ENCODE measurements around the gene FGGY.
"Not testable (repeated sequence)": the region's sequence is repeated elsewhere in the genome, so short reads cannot be mapped to it uniquely, and the experiment has no call there.

The FGGY gene

DNA sequence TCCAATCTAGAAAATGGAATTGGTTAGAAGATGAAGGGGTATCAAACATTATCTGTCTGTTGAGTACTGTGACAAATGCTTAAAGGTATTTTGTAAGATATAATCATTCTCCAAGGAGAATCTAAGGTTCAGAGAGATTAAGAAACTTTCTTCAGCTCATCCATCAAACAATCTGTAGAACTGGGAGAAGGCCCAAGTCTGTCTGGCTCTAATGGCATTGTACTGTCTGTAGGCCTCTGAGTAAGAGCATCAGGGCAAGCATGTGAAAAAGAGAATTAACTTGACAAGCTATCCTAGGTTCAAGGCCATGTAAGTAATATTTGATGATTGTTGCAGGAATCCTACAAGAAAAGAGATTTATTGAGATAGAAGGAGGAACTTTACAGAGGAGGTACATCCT lies 5.3 kb upstream of the FGGY start:
- H3K27me3 ChIP-seq (ENCODE audit: control insufficient read depth, insufficient read depth, low read length): no peaks in the 10 kb centered on the region
- no peaks in the 10 kb centered on the region for H3K9me3 ChIP-seq (ENCODE audit: control insufficient read depth, low read length)
- H3K36me3 ChIP-seq (ENCODE audit: control insufficient read depth, insufficient read depth, low read length): no peaks in the 10 kb centered on the region
- H3K9ac ChIP-seq (ENCODE audit: low read length): no peak overlapping the region
- peaks cover 10% of the 10 kb centered on the region for H3K4me1 ChIP-seq (ENCODE audit: control insufficient read depth, insufficient read depth, low read length)
- H3K4me3 ChIP-seq (ENCODE audit: low read length): no peak overlapping the region

DNA sequence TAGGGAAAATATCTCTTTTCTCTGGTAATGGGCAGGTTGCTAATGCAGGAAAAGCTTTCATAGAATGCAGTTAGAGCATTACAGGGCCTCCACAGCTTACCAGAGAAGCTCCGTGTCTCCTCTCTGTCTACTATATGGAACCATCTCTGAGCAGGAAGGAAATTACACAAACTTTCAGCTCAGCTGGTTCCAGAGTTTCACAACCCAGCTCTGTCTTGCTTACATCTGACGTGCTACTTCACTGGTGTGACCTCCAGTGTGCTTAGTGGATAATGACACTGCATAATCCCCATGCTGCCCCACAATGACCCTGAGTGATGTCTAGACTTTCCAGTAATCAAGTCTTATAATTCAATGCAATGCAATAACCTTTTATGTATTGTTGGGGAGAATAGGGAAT lies 4.3 kb upstream of the FGGY start:
- no peaks in the 10 kb centered on the region for H3K9me3 ChIP-seq (ENCODE audit: control insufficient read depth, low read length)
- no peaks in the 10 kb centered on the region for H3K27me3 ChIP-seq (ENCODE audit: control insufficient read depth, insufficient read depth, low read length)
- no peak overlapping the region for H3K9ac ChIP-seq (ENCODE audit: low read length)
- no peaks in the 10 kb centered on the region for H3K36me3 ChIP-seq (ENCODE audit: control insufficient read depth, insufficient read depth, low read length)
- H3K4me3 ChIP-seq (ENCODE audit: low read length): no peak overlapping the region
- peaks cover 10% of the 10 kb centered on the region for H3K4me1 ChIP-seq (ENCODE audit: control insufficient read depth, insufficient read depth, low read length)

DNA sequence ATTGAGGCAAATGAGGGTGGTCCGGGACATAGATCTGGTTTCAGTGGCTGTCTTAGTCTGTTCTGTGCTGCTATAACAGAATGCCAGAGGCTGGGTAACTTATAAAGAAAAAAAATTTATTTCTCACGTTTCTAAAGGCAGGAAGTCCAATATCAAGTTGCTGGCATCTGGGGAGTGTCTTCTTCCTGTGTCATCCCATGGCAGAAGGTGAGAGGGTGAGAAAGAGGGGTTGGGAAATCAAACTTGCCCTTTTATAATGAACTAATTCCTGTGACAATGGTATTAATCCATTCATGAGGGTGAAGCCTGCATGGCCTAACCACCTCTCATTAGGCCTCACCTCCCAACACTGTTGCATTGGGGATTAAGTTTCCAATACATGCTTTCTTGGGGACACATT lies 3.7 kb upstream of the FGGY start:
- H3K36me3 ChIP-seq (ENCODE audit: control insufficient read depth, insufficient read depth, low read length): no peaks in the 10 kb centered on the region
- no peak overlapping the region for H3K9ac ChIP-seq (ENCODE audit: low read length)
- no peaks in the 10 kb centered on the region for H3K9me3 ChIP-seq (ENCODE audit: control insufficient read depth, low read length)
- H3K4me1 ChIP-seq (ENCODE audit: control insufficient read depth, insufficient read depth, low read length): peaks cover 13% of the 10 kb centered on the region
- H3K27me3 ChIP-seq (ENCODE audit: control insufficient read depth, insufficient read depth, low read length): no peaks in the 10 kb centered on the region
- no peak overlapping the region for H3K4me3 ChIP-seq (ENCODE audit: low read length)

DNA sequence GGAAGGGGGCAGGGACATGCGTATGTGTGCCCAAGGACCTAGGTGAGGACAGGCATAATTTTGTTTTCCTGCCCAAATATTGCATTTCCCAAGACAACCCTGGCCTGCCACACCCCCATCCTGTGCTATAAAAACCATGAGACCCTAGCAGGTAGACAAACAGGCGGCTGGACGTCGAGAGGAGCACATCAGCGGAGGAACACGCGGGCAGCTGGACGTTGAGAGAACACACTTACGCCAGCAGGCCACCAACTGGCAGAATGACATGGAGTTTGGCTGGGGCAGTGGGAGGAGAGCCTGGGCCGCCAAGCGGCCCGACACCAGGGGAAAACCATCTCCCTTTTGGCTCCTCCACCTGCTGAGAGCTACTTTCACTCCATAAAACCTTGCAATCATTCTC lies 3.0 kb upstream of the FGGY start:
- no peak overlapping the region for H3K9ac ChIP-seq (ENCODE audit: low read length)
- peaks cover 19% of the 10 kb centered on the region for H3K4me1 ChIP-seq (ENCODE audit: control insufficient read depth, insufficient read depth, low read length)
- H3K4me3 ChIP-seq (ENCODE audit: low read length): no peak overlapping the region
- H3K36me3 ChIP-seq (ENCODE audit: control insufficient read depth, insufficient read depth, low read length): no peaks in the 10 kb centered on the region
- no peaks in the 10 kb centered on the region for H3K27me3 ChIP-seq (ENCODE audit: control insufficient read depth, insufficient read depth, low read length)
- H3K9me3 ChIP-seq (ENCODE audit: control insufficient read depth, low read length): no peaks in the 10 kb centered on the region

DNA sequence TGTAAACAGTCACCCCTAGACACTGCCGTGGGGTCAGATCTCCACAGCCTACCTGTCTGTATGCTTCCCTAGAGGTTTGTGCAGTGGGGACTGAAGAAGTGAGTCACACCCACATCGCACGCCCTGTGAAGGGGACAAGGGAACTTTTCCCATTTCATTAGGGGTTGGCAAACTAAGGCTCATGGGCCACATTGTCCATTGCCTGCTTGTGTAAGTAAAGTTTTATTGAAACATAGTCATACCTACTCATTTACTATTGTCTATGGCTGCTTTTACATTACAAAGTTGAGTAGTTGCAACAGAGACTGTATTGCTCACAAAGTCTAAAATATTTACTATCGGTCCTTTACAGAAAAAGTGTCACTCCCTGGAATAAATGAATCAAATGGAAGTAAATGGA lies 2.5 kb upstream of the FGGY start:
- Histone ChIP-seq H3K9ac (ENCODE audit: low read length) (no peak overlapping the region), H3K9me3 (ENCODE audit: control insufficient read depth, low read length) (no peaks in the 10 kb centered on the region), H3K4me3 (ENCODE audit: low read length) (no peak overlapping the region), H3K27me3 (ENCODE audit: control insufficient read depth, insufficient read depth, low read length) (no peaks in the 10 kb centered on the region), H3K36me3 (ENCODE audit: control insufficient read depth, insufficient read depth, low read length) (no peaks in the 10 kb centered on the region), H3K4me1 (ENCODE audit: control insufficient read depth, insufficient read depth, low read length) (peaks cover 19% of the 10 kb centered on the region)

DNA sequence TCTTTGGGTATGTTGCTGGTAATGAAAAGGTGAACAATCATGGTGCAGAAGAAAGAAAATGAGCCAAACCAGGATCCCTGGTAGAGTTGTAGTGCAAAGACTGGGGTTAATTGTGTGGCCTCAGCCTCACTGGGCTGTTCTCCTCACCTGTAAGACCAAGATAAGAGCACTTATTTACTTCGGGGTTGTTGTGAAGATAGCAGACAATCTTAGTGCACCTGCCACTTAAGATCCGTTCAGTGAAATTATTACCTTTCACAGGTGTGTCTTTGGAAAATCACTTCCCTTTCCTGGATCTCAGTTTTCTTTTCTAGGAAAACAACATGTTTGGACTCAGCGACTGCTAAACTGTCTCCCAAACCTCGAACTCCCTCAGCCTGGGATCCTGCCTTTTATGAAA lies 1.3 kb upstream of the FGGY start:
- H3K4me3 ChIP-seq (ENCODE audit: low read length): no peak overlapping the region
- H3K27me3 ChIP-seq (ENCODE audit: control insufficient read depth, insufficient read depth, low read length): no peaks in the 10 kb centered on the region
- H3K4me1 ChIP-seq (ENCODE audit: control insufficient read depth, insufficient read depth, low read length): peaks cover 19% of the 10 kb centered on the region

DNA sequence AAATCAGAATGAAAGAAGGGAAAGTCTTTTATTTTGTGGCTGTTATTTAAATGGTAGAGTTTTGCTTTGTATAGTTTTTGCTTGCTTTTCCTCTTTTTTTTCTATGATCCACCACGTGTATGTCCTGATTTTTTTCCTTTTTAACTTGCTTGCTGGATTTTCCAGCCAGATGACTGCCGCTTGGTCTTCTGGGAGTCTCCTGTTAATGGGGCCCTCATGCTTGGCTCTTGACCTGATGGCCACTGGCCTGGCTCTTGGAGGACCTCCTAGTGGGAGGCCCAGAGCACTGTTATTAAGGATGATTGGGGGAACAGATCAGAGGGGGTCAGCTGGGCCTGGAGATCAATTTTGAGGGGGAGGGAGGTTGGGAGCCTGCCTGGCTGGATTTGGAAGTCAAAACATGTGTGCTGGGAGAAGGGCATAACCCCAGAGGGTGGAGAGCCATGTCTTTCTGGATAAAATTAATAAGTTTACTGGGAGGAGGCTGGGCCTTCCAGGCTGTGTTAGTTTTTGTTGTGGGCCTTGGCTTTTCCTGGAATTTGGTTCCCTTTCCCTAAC lies 1.2 kb downstream of the FGGY start:
- Histone ChIP-seq H3K9me3 (ENCODE audit: control insufficient read depth, low read length) (no peaks in the 10 kb centered on the region), H3K36me3 (ENCODE audit: control insufficient read depth, insufficient read depth, low read length) (no peaks in the 10 kb centered on the region), H3K4me3 (ENCODE audit: low read length) (no peak overlapping the region), H3K4me1 (ENCODE audit: control insufficient read depth, insufficient read depth, low read length) (peaks cover 19% of the 10 kb centered on the region), H3K9ac (ENCODE audit: low read length) (no peak overlapping the region), H3K27me3 (ENCODE audit: control insufficient read depth, insufficient read depth, low read length) (no peaks in the 10 kb centered on the region)

More for the DNA sequence above, 1.3 kb upstream of the FGGY start:
- no peaks in the 10 kb centered on the region for H3K36me3 ChIP-seq (ENCODE audit: control insufficient read depth, insufficient read depth, low read length)
- H3K9me3 ChIP-seq (ENCODE audit: control insufficient read depth, low read length): no peaks in the 10 kb centered on the region
- H3K9ac ChIP-seq (ENCODE audit: low read length): peak overlapping the region; percentile 67

DNA sequence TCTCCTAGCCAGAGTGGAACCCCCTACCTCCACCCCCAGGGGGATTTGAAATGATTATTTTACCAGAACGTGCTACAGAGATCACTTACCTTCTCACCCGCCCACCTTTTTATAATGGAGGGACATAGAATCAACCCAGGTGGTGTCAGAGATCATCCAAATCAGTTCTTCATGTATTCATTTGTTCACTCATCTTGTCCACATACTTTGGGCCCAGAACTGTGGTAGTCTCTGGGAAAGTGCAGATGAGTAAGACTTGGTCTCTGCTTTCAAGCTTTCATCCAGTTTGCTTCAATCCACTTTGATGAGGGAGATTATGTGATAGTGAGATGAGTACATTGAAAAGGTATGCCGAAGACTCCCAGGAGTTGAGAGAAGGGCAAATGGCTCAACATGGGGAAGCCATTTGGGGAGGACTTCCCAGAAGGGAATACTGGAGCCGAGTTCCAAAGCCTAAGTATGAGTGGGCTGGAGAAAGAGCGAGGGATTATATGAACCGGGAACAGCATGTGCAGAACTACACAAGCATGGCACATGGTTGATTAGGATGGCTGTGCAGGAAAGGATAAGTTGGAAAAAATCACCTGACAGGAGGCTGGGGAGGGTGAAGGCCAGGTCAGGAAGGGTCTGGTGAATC lies 1.9 kb downstream of the FGGY start:
- Histone ChIP-seq H3K9ac (ENCODE audit: low read length) (no peak overlapping the region), H3K9me3 (ENCODE audit: control insufficient read depth, low read length) (no peaks in the 10 kb centered on the region), H3K36me3 (ENCODE audit: control insufficient read depth, insufficient read depth, low read length) (no peaks in the 10 kb centered on the region), H3K4me1 (ENCODE audit: control insufficient read depth, insufficient read depth, low read length) (peaks cover 19% of the 10 kb centered on the region), H3K27me3 (ENCODE audit: control insufficient read depth, insufficient read depth, low read length) (no peaks in the 10 kb centered on the region), H3K4me3 (ENCODE audit: low read length) (no peak overlapping the region)

DNA sequence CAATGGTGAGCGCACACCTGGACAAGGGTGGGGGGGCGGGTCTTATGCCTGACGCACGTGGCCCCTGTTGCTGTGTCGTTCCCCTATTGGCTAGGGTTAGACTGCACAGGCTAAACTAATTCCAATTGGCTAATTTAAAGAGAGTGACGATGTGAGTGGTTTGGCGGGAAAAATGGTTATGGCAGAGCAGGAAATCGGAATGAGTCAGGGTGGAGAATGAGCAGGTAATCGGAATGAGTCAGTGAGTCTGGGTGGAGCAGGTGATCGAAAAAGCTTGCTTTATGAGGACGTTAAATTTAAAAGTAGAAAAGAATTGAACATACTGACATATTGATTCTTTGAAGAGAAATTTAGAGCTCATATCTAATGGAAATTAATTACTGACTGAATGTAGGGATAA lies 2.8 kb downstream of the FGGY start:
- not testable (repeated sequence) for H3K27me3 ChIP-seq (ENCODE audit: control insufficient read depth, insufficient read depth, low read length); H3K36me3 ChIP-seq (ENCODE audit: control insufficient read depth, insufficient read depth, low read length); H3K9me3 ChIP-seq (ENCODE audit: control insufficient read depth, low read length); H3K9ac ChIP-seq (ENCODE audit: low read length); H3K4me3 ChIP-seq (ENCODE audit: low read length)
- H3K4me1 ChIP-seq (ENCODE audit: control insufficient read depth, insufficient read depth, low read length): peaks cover 19% of the 10 kb centered on the region

DNA sequence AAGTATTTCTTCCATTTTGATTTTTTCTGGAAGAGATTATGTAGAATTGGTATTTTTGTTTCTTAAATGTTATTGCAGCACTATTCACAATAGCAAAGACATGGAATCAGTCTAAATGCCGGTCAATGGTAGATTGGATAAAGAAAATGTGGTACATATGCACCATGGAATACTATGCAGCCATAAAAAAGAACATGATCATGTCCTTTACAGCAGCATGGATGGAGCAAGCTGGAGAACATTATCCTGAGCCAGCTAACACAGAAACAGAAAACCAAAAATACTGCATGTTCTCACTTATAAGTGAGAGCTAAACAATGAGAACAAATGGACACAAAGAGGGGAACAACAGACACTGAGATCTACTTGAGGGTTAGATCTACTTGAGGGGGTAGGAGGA lies 5.4 kb downstream of the FGGY start:
- Histone ChIP-seq H3K36me3 (ENCODE audit: control insufficient read depth, insufficient read depth, low read length) (no peaks in the 10 kb centered on the region), H3K27me3 (ENCODE audit: control insufficient read depth, insufficient read depth, low read length) (no peaks in the 10 kb centered on the region), H3K4me3 (ENCODE audit: low read length) (no peak overlapping the region), H3K9me3 (ENCODE audit: control insufficient read depth, low read length) (no peaks in the 10 kb centered on the region), H3K9ac (ENCODE audit: low read length) (no peak overlapping the region), H3K4me1 (ENCODE audit: control insufficient read depth, insufficient read depth, low read length) (peaks cover 10% of the 10 kb centered on the region)

DNA sequence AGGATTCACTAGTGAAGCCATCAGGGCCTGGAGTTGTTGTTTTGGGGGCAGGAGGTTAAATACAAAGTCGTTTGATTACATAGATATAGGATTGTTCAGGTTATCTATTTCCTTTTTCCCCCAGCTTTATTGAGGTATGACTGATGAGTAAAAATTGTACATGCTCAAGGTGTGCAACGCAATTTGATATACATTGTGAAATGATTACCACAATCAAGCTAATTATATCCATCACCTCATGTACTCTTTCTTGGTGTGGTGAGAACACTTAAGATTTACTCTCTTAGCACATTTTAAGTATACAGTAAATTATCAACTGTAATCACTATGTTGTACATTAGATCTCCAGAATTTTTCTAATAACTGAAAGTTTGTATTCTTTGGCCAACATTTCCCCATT lies 6.0 kb downstream of the FGGY start:
- H3K4me3 ChIP-seq (ENCODE audit: low read length): no peak overlapping the region
- peaks cover 9% of the 10 kb centered on the region for H3K4me1 ChIP-seq (ENCODE audit: control insufficient read depth, insufficient read depth, low read length)
- H3K9me3 ChIP-seq (ENCODE audit: control insufficient read depth, low read length): no peaks in the 10 kb centered on the region
- no peaks in the 10 kb centered on the region for H3K36me3 ChIP-seq (ENCODE audit: control insufficient read depth, insufficient read depth, low read length)
- H3K9ac ChIP-seq (ENCODE audit: low read length): no peak overlapping the region
- H3K27me3 ChIP-seq (ENCODE audit: control insufficient read depth, insufficient read depth, low read length): no peaks in the 10 kb centered on the region

DNA sequence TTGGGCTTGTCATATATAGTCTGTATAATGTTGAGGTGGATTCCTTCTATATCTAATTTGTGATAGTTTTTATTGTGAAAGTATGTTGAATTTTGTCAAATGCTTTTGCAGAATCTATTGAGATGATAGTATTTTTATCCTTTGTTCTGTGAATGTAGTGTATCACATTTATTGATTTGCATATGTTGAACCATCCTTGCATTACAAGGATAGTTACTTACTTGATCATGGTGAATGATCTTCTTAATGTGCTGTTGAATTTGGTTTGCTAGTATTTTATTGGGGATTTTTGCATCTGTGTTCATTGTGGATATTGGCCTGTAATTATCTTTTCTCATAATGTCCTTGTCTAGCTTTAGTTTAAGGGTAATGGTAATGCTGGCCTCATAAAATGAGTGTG lies 8.3 kb downstream of the FGGY start:
- Histone ChIP-seq H3K4me3 (ENCODE audit: low read length) (no peak overlapping the region), H3K9me3 (ENCODE audit: control insufficient read depth, low read length) (no peaks in the 10 kb centered on the region), H3K36me3 (ENCODE audit: control insufficient read depth, insufficient read depth, low read length) (no peaks in the 10 kb centered on the region), H3K4me1 (ENCODE audit: control insufficient read depth, insufficient read depth, low read length) (no peaks in the 10 kb centered on the region), H3K9ac (ENCODE audit: low read length) (no peak overlapping the region), H3K27me3 (ENCODE audit: control insufficient read depth, insufficient read depth, low read length) (no peaks in the 10 kb centered on the region)

DNA sequence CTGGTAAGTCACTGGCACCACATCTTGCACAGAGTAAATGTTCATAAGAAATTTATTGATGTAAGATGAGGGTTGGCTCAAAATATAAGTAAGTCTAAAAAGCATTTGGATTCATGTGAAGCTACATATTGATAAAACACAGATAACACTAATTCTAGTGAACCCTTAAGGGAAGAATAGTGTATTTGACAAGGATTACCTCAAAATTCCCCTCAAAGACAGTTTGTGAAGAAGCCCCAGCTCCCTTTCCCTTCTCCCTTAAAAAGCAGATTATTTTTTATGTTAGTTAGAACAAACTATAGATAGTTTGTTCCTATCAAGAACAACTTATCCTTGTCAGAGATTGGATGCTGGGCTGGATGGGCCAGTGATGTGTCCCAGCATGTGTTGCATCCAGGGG lies 10.7 kb downstream of the FGGY start:
- Histone ChIP-seq H3K4me3 (ENCODE audit: low read length) (no peak overlapping the region), H3K9ac (ENCODE audit: low read length) (no peak overlapping the region), H3K4me1 (ENCODE audit: control insufficient read depth, insufficient read depth, low read length) (no peaks in the 10 kb centered on the region)

More for the DNA sequence above, 10.7 kb downstream of the FGGY start:
- H3K9me3 ChIP-seq (ENCODE audit: control insufficient read depth, low read length): no peaks in the 10 kb centered on the region
- H3K36me3 ChIP-seq (ENCODE audit: control insufficient read depth, insufficient read depth, low read length): no peaks in the 10 kb centered on the region
- H3K27me3 ChIP-seq (ENCODE audit: control insufficient read depth, insufficient read depth, low read length): no peaks in the 10 kb centered on the region

All from mucosa of stomach (tissue), 1 donor.